ENCODE results near the gene HSPA14.
"Not testable (repeated sequence)": the region's sequence is repeated elsewhere in the genome, so short reads cannot be mapped to it uniquely, and the experiment has no call there.

HSPA14 gene

GRCh38 chr10:14837003-14837756, 926 bp upstream of the HSPA14 start:
- peak; percentile 53 for DNase-seq (ENCODE audit: low spot score)

GRCh38 chr10:14838582-14839304, 637 bp downstream of the HSPA14 start:
- DNase-seq (ENCODE audit: low spot score) = peak; percentile 42

GRCh38 chr10:14839305-14839695, 1.2 kb downstream of the HSPA14 start:
- DNase-seq (ENCODE audit: low spot score) = peak; percentile 56

GRCh38 chr10:14840178-14840577, 2.1 kb downstream of the HSPA14 start:
- no peak for DNase-seq (ENCODE audit: low spot score)

- DNase-seq (ENCODE audit: low spot score) = no peak
These were observed 5.4 kb downstream of the HSPA14 start for GRCh38 chr10:14843327-14843988.

GRCh38 chr10:14844948-14845347, 6.8 kb downstream of the HSPA14 start:
- DNase-seq (ENCODE audit: low spot score) = no peak

GRCh38 chr10:14852236-14852635, 14.1 kb downstream of the HSPA14 start:
- no peak for DNase-seq (ENCODE audit: low spot score)

- no peak for DNase-seq (ENCODE audit: low spot score)
These were observed 17.3 kb downstream of the HSPA14 start for GRCh38 chr10:14855453-14855852.

- DNase-seq (ENCODE audit: low spot score) = no peak
These were observed 20.3 kb downstream of the HSPA14 start for GRCh38 chr10:14858338-14858960.

- DNase-seq (ENCODE audit: low spot score) = no peak
These were observed 20.9 kb downstream of the HSPA14 start for GRCh38 chr10:14859043-14859442.

- no peak for DNase-seq (ENCODE audit: low spot score)
These were observed 21.7 kb downstream of the HSPA14 start for GRCh38 chr10:14859775-14860174.

- DNase-seq (ENCODE audit: low spot score) = no peak
These were observed 22.7 kb downstream of the HSPA14 start for GRCh38 chr10:14860791-14861190.

GRCh38 chr10:14864466-14864865, 26.4 kb downstream of the HSPA14 start:
- not testable (repeated sequence) for DNase-seq (ENCODE audit: low spot score)

GRCh38 chr10:14864871-14865270, 26.8 kb downstream of the HSPA14 start:
- DNase-seq (ENCODE audit: low spot score) = not testable (repeated sequence)

GRCh38 chr10:14873090-14873760, 35.1 kb downstream of the HSPA14 start:
- peak; percentile 55 for DNase-seq (ENCODE audit: low spot score)

GRCh38 chr10:14875941-14876340, 37.8 kb downstream of the HSPA14 start:
- DNase-seq (ENCODE audit: low spot score) = no peak

GRCh38 chr10:14876764-14877163, 38.7 kb downstream of the HSPA14 start:
- no peak for DNase-seq (ENCODE audit: low spot score)

GRCh38 chr10:14878266-14879123, 40.4 kb downstream of the HSPA14 start, which contains the start of gene SUV39H2:
Gene SUV39H2 (plus strand): TSS chr10:14878866. CDS start chr10:14878889, 23 bp downstream.
- peak; percentile 97 for DNase-seq (ENCODE audit: low spot score)

GRCh38 chr10:14879124-14879927, 41.2 kb downstream of the HSPA14 start:
- DNase-seq (ENCODE audit: low spot score) = peak; percentile 59

GRCh38 chr10:14879928-14880193, 41.8 kb downstream of the HSPA14 start:
- peak; percentile 38 for DNase-seq (ENCODE audit: low spot score)

Measured in RKO (cell line).